DND-41 (cell line): Measurements from ENCODE around the gene FBXL13.

ENCODE experiments used
- ATAC-seq: fragments of 200-7000 bp; cut with Tn5 transposase; 3 replicates; pipeline ENCODE4 v1.9.1; 2021; ENCODE audit warnings: low read depth; ENCODE audit not compliant: insufficient read depth
- DNase-seq: peaks from one replicate; pipeline ENCODE4 v3.0.0-alpha.2; 2020
- H2AFZ ChIP-seq: 2 replicates; pipeline ENCODE4 v1.6.0; 2012; ENCODE audit warnings: low read depth, low read length
- H3K27ac ChIP-seq: 2 replicates; pipeline ENCODE4 v1.5.1; 2012; ENCODE audit warnings: low read length, inconsistent platforms
- H3K27me3 ChIP-seq: fragments of 200-600 bp; sonication (generic); 2 replicates; pipeline ENCODE4 v1.6.0; 2012; ENCODE audit warnings: low read length, mild to moderate bottlenecking, inconsistent platforms; ENCODE audit not compliant: insufficient read depth, poor library complexity
- H3K36me3 ChIP-seq: 2 replicates; pipeline ENCODE4 v1.5.1; 2012; ENCODE audit warnings: low read length, inconsistent platforms; ENCODE audit not compliant: insufficient read depth
- H3K4me1 ChIP-seq: 2 replicates; pipeline ENCODE4 v1.5.1; 2012; ENCODE audit warnings: mild to moderate bottlenecking, low read length; ENCODE audit not compliant: insufficient read depth
- H3K4me2 ChIP-seq: 2 replicates; pipeline ENCODE4 v1.6.0; 2012; ENCODE audit warnings: mild to moderate bottlenecking, moderate library complexity, low read length, inconsistent platforms; ENCODE audit not compliant: insufficient read depth
- H3K4me3 ChIP-seq, 2 experiments: fragments of 200-600 bp in 1 of 2; shearing (Covaris generic) in 1 of 2; 2 replicates each; pipeline ENCODE4 v1.5.1; 2012 to 2016; ENCODE audit warnings: inconsistent platforms in 2 of 2, low read length in 2 of 2, mild to moderate bottlenecking in 2 of 2, low read depth in 1 of 2, moderate library complexity in 1 of 2
- H3K79me2 ChIP-seq: 2 replicates; pipeline ENCODE4 v1.6.0; 2012; ENCODE audit warnings: low read length, inconsistent platforms; ENCODE audit not compliant: insufficient read depth
- H3K9ac ChIP-seq: 2 replicates; pipeline ENCODE4 v1.6.0; 2012; ENCODE audit warnings: low read depth, mild to moderate bottlenecking, inconsistent platforms, low read length, moderate library complexity
- H3K9me3 ChIP-seq: 2 replicates; pipeline ENCODE4 v1.5.1; 2012; ENCODE audit warnings: low read length, moderate library complexity, mild to moderate bottlenecking, inconsistent platforms; ENCODE audit not compliant: insufficient read depth, severe bottlenecking
- H4K20me1 ChIP-seq: 2 replicates; pipeline ENCODE4 v1.6.0; 2012; ENCODE audit warnings: low read length; ENCODE audit not compliant: insufficient read depth
- EZH2 ChIP-seq: IDR thresholded peaks from 3 replicates; pipeline ENCODE4 v1.6.1; 2012; ENCODE audit warnings: borderline replicate concordance, low read depth, mild to moderate bottlenecking, moderate library complexity, low read length, inconsistent platforms; ENCODE audit not compliant: severe bottlenecking
- TF ChIP-seq, protein P1 (sequence below): IDR thresholded peaks from 2 replicates; pipeline ENCODE4 v1.5.1; 2012; ENCODE audit warnings: borderline replicate concordance, low read length, moderate library complexity, mild to moderate bottlenecking; ENCODE audit not compliant: poor library complexity, severe bottlenecking; ENCODE audit errors: extremely low read depth

Gene FBXL13

GRCh38 chr7:102859084-102859798 is 215.4 kb downstream of the FBXL13 start:
- ATAC-seq (no peak), DNase-seq (no peak)
- Histone ChIP-seq H3K4me3 (no peak overlapping the region), H2AFZ (no peak overlapping the region), H3K36me3 (no peaks in the 10 kb centered on the region), H3K27ac (no peak overlapping the region), H3K79me2 (no peaks in the 10 kb centered on the region), H4K20me1 (no peaks in the 10 kb centered on the region), H3K27me3 (no peaks in the 10 kb centered on the region), H3K9me3 (no peaks in the 10 kb centered on the region), H3K4me2 (no peak overlapping the region), H3K4me1 (no peaks in the 10 kb centered on the region), H3K9ac (no peak overlapping the region)
- TF ChIP-seq, protein P1, sequence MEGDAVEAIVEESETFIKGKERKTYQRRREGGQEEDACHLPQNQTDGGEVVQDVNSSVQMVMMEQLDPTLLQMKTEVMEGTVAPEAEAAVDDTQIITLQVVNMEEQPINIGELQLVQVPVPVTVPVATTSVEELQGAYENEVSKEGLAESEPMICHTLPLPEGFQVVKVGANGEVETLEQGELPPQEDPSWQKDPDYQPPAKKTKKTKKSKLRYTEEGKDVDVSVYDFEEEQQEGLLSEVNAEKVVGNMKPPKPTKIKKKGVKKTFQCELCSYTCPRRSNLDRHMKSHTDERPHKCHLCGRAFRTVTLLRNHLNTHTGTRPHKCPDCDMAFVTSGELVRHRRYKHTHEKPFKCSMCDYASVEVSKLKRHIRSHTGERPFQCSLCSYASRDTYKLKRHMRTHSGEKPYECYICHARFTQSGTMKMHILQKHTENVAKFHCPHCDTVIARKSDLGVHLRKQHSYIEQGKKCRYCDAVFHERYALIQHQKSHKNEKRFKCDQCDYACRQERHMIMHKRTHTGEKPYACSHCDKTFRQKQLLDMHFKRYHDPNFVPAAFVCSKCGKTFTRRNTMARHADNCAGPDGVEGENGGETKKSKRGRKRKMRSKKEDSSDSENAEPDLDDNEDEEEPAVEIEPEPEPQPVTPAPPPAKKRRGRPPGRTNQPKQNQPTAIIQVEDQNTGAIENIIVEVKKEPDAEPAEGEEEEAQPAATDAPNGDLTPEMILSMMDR: no peak
- no peak for TF ChIP-seq EZH2

DNA sequence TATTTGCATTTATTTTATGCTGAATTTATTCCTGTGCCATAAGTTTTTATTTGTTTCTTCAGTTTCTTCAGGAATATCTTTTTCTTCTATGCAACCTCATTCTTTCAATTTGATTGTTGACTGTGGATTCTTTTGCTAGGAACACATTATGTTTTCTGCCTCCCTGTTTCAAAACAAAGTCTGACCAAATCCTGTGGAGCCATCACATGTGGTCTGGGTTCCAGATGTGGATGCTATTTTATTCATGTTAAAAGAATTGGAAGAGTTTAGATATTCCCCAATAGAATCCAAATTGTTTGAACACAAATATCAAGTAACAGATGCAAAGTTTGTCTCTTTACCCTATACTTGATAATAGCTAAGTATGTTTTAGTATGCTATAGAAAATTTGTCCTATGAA is 218.6 kb downstream of the FBXL13 start:
- no peaks in the 10 kb centered on the region for H3K4me1 ChIP-seq
- no peak for DNase-seq
- no peaks in the 10 kb centered on the region for H3K36me3 ChIP-seq
- no peak overlapping the region for H3K4me2 ChIP-seq
- H3K27ac ChIP-seq: no peak overlapping the region
- TF ChIP-seq EZH2: no peak
- TF ChIP-seq, protein P1: no peak
- peaks cover 2% of the 10 kb centered on the region for H3K9me3 ChIP-seq
- ATAC-seq: no peak
- H3K27me3 ChIP-seq: no peaks in the 10 kb centered on the region
- H3K9ac ChIP-seq: no peak overlapping the region
- H2AFZ ChIP-seq: no peak overlapping the region
- H3K4me3 ChIP-seq: no peak overlapping the region
- no peaks in the 10 kb centered on the region for H3K79me2 ChIP-seq
- no peaks in the 10 kb centered on the region for H4K20me1 ChIP-seq

DNA sequence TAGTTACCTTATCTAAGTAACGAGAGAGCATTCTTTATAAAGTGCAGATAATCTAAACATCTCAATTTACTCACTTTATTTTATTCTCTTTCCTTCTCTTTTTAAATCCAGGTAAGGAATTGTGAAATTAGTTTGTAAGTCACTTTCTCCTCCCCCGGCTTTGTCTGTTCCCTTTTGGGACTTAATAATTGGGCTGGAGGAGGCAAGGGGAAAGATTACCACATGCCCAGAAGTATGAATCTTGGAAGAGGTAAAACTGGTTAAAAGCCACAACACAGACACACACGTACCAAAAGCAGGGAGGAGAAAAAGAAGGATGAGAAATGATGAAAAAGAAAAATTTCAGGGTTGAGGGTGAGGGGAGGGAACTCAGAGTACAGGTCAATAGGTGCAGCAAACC is 225.1 kb downstream of the FBXL13 start:
- H3K27ac ChIP-seq: no peak overlapping the region

More for the DNA sequence above, 225.1 kb downstream of the FBXL13 start:
- no peak overlapping the region for H3K4me3 ChIP-seq
- no peak overlapping the region for H2AFZ ChIP-seq
- no peaks in the 10 kb centered on the region for H3K79me2 ChIP-seq
- H3K36me3 ChIP-seq: no peaks in the 10 kb centered on the region
- H4K20me1 ChIP-seq: no peaks in the 10 kb centered on the region
- no peak for DNase-seq
- H3K9me3 ChIP-seq: peaks cover 2% of the 10 kb centered on the region
- H3K4me1 ChIP-seq: no peaks in the 10 kb centered on the region
- H3K27me3 ChIP-seq: no peaks in the 10 kb centered on the region
- TF ChIP-seq, protein P1: no peak
- TF ChIP-seq EZH2: no peak
- no peak overlapping the region for H3K9ac ChIP-seq
- ATAC-seq: no peak
- H3K4me2 ChIP-seq: no peak overlapping the region
